ENCODE data around the gene TBC1D22B.
"Not testable (repeated sequence)": the region's sequence is repeated elsewhere in the genome, so short reads cannot be mapped to it uniquely, and the experiment has no call there.

Gene TBC1D22B

DNA sequence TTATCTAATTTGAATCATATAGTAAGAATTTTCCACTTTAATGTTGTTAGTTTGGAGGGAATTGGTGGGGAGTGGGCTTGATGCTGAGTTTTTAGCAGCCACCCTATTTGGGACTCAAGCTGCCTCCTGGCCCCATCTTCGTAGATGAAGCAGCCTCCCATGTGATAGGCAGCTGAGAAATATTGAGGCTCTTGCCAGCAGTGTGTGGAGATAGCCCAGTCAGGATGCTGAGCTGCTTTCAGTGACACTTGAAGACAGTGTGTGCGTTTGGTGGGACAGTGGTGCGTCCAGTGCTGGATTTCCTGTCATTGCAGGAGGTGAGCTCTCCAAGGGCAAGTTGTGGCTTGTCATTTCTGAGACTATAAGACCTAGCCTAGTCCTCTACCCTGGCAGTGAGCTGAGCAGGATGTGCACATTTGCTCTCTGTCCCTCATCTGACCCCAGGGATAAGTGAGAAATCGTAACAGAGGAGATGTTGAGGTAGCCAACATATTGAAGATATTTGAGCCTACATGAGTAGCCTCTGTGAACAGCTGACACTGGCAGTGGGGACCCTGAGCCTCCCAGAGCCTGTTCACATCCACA lies 48.4 kb downstream of the TBC1D22B start:
- DNase-seq, result no peak

DNA sequence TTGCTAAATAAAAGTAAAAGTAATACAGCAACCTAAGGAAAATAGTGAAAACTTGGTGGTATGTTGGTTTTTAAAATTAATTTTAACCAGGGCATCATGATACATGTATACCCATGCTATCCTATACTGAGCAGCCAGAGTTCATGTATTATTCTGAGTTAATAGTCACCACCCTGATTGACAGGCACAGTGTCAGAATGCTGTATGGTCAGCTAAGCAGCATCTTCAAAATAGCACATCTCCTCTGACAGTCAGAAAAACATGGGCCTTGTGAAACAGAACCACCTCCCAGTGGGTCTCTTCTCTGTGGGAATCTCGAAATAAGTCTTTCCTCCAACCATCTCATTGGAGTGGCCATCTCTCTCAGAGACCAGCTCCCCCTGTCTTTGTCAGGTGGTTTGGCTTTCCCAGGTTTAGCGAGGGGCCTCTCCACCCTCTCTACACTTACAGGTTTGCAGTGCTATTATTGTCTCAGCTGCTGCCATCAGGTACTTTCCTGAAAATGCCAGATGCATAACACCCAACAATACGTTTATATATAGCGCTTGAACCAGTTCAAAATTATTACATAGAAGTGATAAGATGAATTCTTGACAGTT lies 49.2 kb downstream of the TBC1D22B start:
- no peak for DNase-seq

DNA sequence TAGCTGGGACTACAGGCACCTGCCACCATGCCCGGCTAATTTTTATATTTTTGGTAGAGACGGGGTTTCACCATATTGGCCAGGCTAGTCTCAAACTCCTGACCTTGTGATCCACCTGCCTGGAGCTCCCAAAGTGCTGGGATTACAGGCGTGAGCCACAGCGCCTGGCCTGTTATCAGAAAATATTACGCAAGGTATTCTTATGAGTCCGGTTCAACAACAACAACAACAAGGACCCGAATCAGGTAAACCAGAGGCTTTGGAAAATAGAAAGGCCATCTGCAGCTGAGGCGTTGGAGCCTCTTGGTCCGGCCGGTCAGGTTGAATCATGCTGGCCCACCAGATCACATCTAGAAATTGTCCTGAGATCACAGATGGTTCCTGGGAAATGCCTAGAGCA lies 49.9 kb downstream of the TBC1D22B start:
- DNase-seq, result not testable (repeated sequence)

DNA sequence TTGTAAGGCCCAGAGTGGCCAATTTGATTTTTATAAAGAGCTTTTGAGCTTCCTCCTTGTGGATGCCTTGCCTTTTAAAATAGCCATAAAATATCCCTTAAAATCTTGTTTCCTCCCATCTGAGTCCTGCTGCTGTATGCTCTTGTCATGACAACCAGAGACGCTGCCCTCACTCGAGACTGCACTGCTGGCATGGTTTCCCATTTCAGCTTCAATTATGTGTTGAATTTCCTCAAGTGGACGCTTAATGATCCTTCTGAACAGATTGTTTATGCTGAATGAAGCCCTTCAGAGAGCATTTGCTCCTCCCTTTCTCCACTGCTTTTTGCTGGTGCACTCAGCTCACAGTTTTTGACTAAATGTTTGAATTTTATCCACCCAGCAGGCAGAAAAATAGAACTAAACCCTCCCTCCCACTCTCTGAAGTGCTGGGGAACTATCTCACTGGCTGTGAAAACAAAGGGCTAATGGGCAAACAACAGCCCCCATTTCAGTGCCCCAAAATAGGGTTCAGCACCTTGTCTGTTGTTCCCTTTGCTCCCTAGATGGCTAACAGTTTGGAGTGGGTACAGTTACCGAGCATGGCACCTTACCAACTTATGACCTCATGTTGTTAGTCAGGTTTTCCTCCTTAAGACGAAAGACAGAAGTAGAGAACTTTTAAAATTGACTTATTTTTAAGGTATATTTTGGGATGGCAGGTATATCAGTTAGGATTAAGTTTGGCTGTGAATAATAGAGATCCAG lies 50.7 kb downstream of the TBC1D22B start:
- DNase-seq, result no peak

DNA sequence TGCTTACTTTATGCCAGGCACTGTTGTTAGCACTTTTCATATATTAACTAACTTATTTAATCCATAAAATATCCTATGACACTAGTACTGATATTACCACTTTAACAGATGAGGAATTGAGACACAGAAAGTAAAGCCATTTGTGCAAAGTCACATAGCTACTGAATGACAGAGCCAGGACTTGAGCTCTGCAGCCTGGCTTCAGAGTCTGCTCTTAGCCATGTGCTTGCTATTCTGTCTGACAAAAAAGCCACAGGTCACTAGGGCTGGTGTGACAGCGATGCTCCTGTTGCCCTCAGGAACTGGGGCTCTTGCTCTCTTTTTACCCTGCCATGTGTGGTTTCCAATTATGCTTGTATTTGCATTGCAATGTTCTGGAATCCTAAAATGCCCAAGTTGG lies 51.5 kb downstream of the TBC1D22B start:
- no peak for DNase-seq

DNA sequence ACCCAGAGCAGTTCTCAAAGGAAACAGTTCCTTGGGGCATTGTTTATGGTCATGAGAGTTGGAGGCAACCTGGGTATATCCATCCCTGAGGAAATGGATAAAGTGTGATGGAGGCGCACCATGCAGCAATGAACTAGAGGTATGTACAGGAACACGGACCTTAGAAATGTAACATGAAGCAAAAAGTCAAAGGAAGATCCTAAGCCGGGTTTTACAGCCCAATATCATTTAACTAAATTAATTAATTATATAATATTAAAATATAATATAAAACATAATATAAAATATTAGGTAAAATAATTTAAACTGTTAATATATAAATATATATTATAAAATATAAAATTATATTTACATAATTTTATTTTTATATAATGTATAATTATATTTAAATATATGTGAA lies 52.1 kb downstream of the TBC1D22B start:
- no peak for DNase-seq

DNA sequence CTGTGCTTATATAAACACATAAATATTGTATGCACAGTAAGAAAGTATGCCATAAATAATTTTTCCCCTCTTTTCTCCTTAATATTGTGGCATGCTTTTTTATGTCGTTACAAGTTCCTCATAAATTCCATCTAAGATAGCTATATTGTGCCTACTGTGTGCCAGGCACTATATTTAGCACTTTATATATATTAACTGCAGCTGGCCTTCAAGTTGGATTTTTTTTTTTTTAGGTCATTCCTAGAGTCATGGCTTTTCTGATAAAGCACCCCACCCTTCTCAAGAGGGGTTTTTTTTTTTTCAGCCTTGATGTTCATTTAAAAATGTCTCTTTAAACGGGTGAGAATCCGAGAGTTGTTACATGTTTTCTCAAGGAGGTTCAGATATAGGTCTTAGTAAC lies 53.4 kb downstream of the TBC1D22B start:
- peak; percentile 63 for DNase-seq

DNA sequence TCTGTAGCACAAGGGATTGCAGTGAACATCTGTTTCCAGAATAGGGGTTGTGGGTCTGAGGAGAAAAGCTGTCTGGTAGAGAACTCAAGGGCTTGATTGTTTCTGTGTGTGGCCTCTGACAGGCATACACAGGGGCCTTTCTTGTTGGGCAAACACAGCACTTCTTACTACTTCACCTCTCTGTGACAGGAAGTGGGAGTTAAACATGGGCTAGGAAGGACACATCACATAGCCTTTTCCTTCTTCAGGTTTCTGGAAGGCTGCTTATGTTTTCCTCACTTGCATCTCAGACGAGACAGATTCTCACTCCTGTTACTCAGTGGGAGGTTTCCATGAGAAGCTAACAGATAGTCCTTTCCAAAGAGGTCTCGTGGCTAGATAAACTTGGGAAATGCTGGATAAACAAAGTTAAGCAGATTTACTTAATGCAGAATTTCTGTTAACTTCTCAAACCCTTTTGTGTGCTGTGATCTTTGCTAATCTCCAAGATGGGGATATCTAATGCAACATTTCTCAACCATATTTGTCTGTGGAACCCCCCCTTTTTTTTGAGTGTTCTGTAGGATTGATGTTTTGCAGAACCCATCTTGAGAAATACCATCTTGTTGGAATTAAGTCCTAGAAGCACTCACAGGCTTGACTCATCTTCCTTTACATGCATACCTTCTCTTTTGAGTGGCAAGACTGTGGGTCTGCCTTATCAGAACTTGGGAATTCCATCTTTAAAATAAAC lies 54.3 kb downstream of the TBC1D22B start:
- no peak for DNase-seq

DNA sequence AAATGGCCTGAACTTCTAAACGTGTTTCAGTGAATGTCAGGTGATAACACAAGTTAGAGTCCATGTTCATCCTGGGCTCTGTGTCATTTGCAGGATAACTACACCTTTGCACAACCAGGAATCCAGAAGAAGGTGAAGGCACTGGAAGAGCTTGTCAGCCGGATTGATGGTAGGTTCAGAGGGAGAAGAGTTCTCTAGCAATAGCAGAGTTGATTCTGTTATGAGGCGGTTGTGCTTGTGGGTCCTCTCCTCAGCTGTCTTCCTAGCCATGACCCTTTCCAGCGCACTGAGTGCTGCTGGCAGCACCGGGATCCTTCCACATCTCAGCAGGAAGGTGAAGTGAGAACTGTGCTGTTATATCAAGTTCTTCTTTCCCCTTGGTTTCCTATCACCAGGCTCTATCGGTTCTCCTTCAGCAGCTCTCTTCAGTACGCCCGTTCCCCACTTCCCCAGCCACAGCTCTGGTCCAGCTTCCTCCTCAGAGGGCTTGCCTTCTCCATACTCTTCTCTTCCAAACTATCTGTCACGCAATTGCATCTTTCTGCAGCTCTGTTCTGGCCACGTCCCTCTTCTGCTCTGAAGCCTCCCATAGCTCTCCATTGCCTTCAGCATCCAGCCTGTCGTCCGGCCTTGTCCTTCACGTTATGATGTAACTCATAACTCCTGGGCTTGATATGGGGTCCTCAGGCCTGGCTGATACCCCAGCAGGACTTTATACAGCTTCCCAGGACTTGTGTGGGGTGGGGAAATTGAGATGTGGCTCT lies 56.3 kb downstream of the TBC1D22B start:
- DNase-seq, result peak; percentile 26

DNA sequence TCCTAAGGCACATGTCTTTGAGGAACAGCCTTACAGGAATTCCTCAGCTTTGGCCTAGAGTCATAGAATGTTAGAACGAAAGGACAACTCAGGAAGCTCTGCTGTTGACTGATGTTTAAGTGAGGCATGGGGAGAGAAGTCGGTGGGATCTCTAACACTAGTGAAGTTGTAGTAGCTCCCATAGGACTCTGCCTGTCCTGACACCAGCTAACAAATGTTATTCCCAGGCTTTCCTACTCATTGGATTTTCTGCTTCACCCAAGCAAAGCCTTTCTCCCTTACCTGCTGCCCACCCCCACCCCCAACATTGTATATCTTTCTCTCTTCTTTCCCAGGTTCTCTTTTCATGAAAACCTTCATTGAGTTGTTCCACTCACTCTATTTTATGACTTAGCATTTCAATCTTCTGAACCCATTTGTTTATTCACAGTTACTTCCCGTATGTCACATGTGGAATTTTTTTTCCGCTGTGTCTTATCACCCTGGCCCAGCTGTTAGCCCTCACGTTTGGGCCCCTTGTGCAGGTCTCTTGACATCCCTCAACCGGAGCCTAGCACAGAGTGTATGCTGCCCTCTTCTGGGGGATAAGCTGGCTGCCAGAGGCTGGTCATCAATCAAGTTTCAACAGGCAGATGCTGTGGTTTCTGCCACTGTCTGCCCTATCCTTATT lies 57.0 kb downstream of the TBC1D22B start:
- DNase-seq, result peak; percentile 98

DNA sequence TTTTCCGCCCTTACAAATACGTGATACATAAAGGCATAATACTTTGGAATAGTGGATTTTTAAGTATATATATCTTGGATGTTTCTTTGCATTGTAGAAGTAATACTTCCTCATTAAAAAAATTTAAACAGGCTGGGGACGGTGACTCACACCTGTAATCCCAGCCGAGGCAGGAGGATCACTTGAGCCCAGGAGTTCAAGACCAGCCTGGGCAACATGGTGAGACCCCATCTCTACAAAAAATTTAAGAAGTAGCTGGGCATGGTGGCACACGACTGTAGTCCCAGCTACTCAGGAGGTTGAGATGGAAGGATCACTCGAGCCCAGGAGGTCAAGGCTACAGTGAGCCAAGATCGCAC lies 57.6 kb downstream of the TBC1D22B start:
- no peak for DNase-seq

DNA sequence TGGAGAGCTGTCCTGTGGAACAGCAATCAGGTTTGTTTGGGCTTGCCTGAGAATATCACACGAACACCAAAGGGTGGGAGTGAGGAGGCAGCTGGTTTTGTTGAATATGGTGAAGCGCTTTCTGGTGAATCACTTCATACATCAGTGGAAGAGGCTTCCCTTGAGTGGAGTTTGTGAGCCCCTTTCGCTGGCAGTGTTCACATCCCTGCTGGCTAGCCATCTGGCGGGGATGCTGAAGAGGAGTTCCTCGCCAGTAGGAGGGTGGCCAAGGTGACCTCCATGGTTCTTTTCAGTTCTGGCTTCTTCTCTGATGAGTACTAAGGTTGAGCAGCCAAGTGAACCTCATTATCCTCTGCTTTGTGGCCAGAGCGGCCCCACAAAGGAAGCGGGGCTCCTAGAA lies 58.5 kb downstream of the TBC1D22B start:
- no peak for DNase-seq

DNA sequence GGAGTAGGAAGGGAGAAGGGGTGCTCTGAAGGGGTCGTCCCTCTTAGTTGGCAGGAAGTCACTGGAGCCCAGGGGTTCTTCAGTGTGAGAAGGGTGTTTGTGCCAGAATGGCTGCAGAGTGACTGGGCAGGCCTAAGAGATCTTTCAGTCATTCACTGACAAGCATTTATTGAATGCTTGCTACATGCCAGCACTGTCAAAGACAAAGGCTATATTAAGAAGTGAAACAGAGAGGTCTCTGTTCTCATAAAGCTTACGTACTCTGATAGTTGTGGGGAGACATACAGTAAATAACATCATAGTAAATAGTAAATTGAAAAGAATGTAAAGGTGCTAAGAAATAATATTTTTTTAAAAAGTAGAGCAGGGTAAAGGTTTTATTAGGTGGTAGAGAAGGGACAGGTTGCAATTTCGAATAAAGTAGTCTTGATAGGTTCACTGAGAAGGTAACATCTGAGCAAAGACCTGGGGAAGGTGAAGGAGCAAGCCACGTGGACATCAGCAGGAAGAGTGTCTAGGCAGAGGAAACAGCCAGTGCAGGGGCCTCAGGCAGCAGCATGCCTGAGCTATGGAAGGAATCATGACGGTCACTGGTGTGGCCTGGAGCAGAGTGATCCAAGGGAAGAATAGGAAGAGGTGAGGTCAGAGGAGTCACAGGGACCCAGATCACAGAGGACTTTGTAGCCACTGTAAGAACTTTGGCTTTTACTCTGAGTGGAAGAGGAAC lies 59.9 kb downstream of the TBC1D22B start:
- no peak for DNase-seq

DNA sequence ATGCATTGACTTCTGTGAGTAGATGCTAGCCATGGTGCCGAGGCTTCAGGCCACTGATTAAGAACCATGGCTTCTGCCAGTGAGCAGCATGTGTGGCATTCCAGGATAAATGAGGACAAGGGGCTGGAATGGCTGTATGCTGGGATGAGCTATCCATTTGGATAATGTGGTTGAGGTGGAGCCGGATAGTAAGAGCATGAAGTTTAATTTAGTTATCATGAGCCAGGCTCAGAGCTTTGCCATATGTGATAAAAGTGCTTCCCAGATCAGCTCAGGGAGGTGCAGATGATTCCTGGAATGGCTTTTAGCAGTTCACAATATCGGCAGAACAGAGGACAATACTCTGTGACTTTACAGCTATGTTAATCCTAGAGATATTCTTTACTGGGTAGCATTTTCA lies 61.6 kb downstream of the TBC1D22B start:
- DNase-seq, result no peak

DNA sequence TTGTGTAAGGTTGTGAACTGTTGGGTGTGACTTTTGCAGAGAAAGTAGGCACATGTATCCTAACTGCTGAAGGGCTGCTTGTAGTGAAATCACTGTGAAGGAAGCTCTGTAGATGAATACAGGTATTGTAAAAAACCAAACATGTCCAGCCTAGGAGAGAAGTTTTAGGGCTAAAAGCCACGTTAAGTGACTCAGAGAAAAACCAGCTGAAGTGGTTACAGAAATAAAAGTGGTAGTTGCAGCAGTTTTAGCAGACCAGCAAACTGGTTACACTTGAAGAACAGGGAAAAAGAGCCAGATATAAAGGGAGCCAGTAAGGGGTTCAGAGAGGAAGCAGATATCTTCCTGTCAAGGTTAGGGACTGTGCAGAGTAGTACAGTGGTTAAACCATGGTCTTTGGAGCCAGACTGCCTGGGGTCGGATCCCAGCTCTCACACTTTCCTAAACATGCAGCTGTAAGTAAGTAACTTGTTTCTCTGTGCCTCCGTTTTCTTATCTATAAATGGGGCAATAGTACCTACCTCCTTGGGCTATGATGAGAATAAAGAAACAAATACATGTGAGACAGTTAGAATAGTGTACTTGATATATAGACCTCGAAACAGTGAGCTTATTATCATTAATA lies 62.4 kb downstream of the TBC1D22B start:
- DNase-seq, result peak; percentile 15

DNA sequence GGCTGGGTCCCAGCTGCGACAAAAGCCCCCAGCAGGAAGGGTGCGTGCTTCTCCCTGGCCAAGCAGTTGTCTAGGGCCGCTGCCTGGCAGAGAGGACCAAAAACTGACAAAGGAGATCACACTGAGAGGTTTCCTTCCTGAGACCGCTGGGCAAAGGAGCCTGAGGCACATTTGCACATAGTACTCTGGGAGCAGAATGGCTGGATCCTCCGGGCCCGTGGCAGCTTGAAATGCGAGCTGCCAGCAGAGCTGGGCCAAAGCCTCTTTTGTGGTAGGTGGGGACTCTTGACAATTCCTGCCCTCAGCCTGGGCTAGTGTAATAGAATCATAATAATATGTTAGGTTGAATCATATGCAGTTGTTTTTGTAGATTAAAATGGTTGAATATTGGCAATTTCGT lies 63.1 kb downstream of the TBC1D22B start:
- DNase-seq, result no peak

DNA sequence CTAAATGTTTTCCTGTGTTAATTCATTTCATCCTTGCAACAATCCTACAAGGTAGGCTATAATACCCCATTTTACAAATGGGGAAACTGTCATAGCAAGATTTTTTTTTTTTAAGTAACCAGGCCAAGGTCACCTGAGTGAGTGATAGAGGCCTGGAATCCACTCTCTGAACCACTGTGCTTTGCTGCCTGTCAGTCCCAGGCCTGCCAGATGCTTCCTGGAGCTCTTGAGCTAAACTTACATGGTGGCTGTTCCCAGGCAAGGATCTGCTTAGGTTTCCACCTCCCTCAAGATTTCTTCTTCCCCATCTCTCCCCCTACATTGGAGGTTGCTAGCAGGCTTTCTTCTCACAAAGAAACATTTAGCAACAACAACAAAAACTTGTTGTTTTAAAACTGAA lies 63.5 kb downstream of the TBC1D22B start:
- DNase-seq, result no peak

DNA sequence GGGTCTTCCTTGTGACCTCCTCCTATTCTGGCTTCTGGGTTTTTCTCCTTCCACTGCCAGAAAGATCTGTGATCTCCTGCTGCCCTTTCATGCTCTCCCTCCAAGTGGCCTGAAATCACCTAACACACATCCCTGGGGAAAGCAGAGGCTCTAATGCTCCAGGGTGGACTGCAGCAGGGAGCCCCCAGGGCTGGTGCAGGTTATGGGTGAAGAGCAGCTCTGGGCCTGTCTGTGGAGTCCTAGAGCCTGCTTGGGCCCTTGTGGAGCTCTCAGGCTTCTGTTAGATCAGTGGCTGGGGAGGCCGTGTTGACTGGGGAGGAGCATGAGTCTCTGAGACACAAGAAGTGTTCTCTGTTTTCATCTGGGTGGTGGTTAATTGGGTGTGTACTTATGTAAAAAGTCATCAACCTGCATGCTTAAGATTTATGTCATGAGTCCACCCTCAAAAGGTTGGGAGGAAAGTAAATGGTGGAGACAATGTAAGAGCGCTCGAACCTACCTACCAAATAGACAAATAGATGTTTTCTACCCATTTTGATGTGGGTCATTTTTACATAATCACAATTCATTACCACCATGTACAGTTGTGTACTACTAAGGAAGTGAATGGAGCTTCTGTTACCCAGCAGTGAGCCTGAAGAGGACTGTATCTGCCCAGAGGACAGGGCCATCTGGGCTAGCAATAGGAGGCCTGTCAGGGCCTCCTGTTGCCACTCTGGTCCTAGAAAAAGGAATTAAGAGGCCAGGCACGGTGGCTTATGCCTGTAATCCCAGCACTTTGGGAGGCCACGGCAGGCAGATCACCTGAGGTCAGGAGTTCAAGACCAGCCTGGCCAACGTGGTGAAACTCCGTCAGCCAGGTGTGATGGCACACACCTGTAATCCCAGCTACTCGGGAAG lies 64.2 kb downstream of the TBC1D22B start:
- no peak for DNase-seq

DNA sequence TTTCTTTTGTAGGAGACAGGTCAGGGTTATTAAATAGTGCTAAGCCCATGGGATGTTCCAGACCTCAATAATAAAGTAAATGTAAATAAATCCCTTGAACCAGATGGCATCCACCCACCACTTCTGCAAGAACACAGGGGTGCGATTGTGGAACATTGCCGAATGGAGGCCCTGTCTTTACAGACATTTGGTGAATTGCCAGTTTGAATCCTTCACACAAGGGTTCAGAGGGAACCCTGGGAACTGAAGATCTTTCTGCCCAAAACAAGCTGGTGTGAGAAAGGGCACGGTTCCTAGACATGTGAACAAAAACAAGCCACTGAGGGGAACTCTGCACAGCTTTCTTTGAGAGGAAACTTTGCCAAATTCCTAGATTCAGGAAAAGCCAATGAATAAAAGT lies 66.0 kb downstream of the TBC1D22B start:
- DNase-seq, result peak; percentile 23

All from hematopoietic multipotent progenitor cell treated with erythropoietin and hydrocortisone succinate and interleukin-3 and kit ligand, for 4 days (in vitro differentiated cells).